ENCODE measurements around the gene PDZK1. TPM values are rescaled to one million over a fixed set of nuclear protein-coding genes. Genes with fewer than 3 reads are reported as not detected.
"Not testable (repeated sequence)": the region's sequence is repeated elsewhere in the genome, so short reads cannot be mapped to it uniquely, and the experiment has no call there.

Gene PDZK1
- total and polyA plus RNA-seq, 12 donors = 0.17 to 2.0 (median 0.44) TPM; not detected in 7

- H3K27ac ChIP-seq; H3K4me1 ChIP-seq; H3K36me3 ChIP-seq; ATAC-seq; DNase-seq; intact Hi-C loops (cut with DNase I); H3K4me3 ChIP-seq; H3K27me3 ChIP-seq; H3K9me3 ChIP-seq: not testable (repeated sequence)
- 67 to 89% methylated on average over 1 of the region's 1 CpG for WGBS, 2 donors
These were observed 70.9 kb downstream of the PDZK1 start for GRCh38 chr1:145636237-145636636.

- WGBS, 2 donors = no CpG with 5 or more reads among the region's 1 CpG
- peaks cover 0 to 17% (median 0%) of the 10 kb centered on the region in 9 donors for H3K36me3 ChIP-seq
- DNase-seq = not testable (repeated sequence)
These were observed 85.0 kb downstream of the PDZK1 start for GRCh38 chr1:145622177-145622576.

More at GRCh38 chr1:145622177-145622576, 85.0 kb downstream of the PDZK1 start:
- H3K27ac ChIP-seq; H3K27me3 ChIP-seq; H3K4me1 ChIP-seq; ATAC-seq; H3K4me3 ChIP-seq; intact Hi-C loops (cut with DNase I); H3K9me3 ChIP-seq: not testable (repeated sequence)

Other genes with a start within 250 kb of the PDZK1 start
- 10 to 100 TPM in 4 of 10 donors, 1 to 10 TPM in 6; 6.9 to 13.5 (median 9.3) TPM for gene GPR89A, start 99.4 kb downstream of the PDZK1 start, total RNA-seq
- 10 to 100 TPM in 1 of 2 donors, 1 to 10 TPM in 1; 7.3 to 14.5 TPM for gene GPR89A, start 99.4 kb downstream of the PDZK1 start, polyA plus RNA-seq
- under 1 TPM in 2 of 10 donors, not detected in 8; 0.18 to 0.58 TPM for gene CD160, start 12.1 kb upstream of the PDZK1 start, total RNA-seq
- under 1 TPM in 1 of 2 donors, not detected in 1; 0.03 TPM for gene CD160, start 12.1 kb upstream of the PDZK1 start, polyA plus RNA-seq
- gene RNF115, start 116.7 kb upstream of the PDZK1 start, total RNA-seq = 10 to 100 TPM; 39.2 to 99.0 (median 56.3) TPM
- gene RNF115, start 116.7 kb upstream of the PDZK1 start, polyA plus RNA-seq = 10 to 100 TPM; 12.8 to 25.2 TPM
- gene POLR3C, start 116.8 kb upstream of the PDZK1 start, total RNA-seq = 10 to 100 TPM; 11.8 to 18.1 (median 16.1) TPM
- gene POLR3C, start 116.8 kb upstream of the PDZK1 start, polyA plus RNA-seq = 10 to 100 TPM in 1 of 2 donors, 1 to 10 TPM in 1; 8.0 to 11.3 TPM
- gene NUDT17, start 138.3 kb upstream of the PDZK1 start, total RNA-seq = 1 to 10 TPM; 1.8 to 4.9 (median 3.6) TPM
- 1 to 10 TPM in 1 of 2 donors, under 1 TPM in 1; 0.75 to 4.0 TPM for gene NUDT17, start 138.3 kb upstream of the PDZK1 start, polyA plus RNA-seq
- gene PIAS3, start 151.7 kb upstream of the PDZK1 start, total RNA-seq = 10 to 100 TPM; 12.6 to 21.0 (median 15.0) TPM
- 10 to 100 TPM; 19.9 to 28.7 TPM for gene PIAS3, start 151.7 kb upstream of the PDZK1 start, polyA plus RNA-seq
- 1 to 10 TPM in 1 of 10 donors, under 1 TPM in 9; 0.28 to 1.2 (median 0.56) TPM for gene ANKRD35, start 178.5 kb upstream of the PDZK1 start, total RNA-seq
- 1 to 10 TPM in 1 of 2 donors, under 1 TPM in 1; 0.80 to 2.1 TPM for gene ANKRD35, start 178.5 kb upstream of the PDZK1 start, polyA plus RNA-seq
- 1 to 10 TPM; 1.1 to 3.2 (median 1.6) TPM for gene ITGA10, start 202.7 kb upstream of the PDZK1 start, total RNA-seq
- gene ITGA10, start 202.7 kb upstream of the PDZK1 start, polyA plus RNA-seq = 1 to 10 TPM; 1.9 to 4.2 TPM
- gene PEX11B, start 211.3 kb upstream of the PDZK1 start, total RNA-seq = 10 to 100 TPM; 20.4 to 26.3 (median 23.0) TPM
- gene PEX11B, start 211.3 kb upstream of the PDZK1 start, polyA plus RNA-seq = 10 to 100 TPM; 17.7 to 24.5 TPM
- 10 to 100 TPM; 55.5 to 90.5 (median 67.4) TPM for gene RBM8A, start 220.1 kb upstream of the PDZK1 start, total RNA-seq
- 100 to 1,000 TPM in 1 of 2 donors, 10 to 100 TPM in 1; 34.5 to 151 TPM for gene RBM8A, start 220.1 kb upstream of the PDZK1 start, polyA plus RNA-seq

Measured in heart right ventricle (tissue), 16 donors.